ENCODE results near the gene IL36B.

Gene IL36B

GRCh38 chr2:113015042-113015441, 37.6 kb downstream of the IL36B start:
- Histone ChIP-seq H3K9me3 (ENCODE audit: control insufficient read depth in 5 of 5, low read length in 5 of 5) (no peaks in the 10 kb centered on the region), H3K27ac (ENCODE audit: low read depth, low read length) (no peak overlapping the region), H3K9ac (ENCODE audit: low read length in 5 of 5) (no peak overlapping the region), H3K4me3 (ENCODE audit: low read depth in 1 of 5, low read length in 5 of 5) (no peak overlapping the region), H3K4me1 (ENCODE audit: control insufficient read depth in 5 of 5, insufficient read depth in 5 of 5, low read length in 5 of 5) (no peaks in the 10 kb centered on the region), H3K36me3 (ENCODE audit: control insufficient read depth in 5 of 5, insufficient read depth in 5 of 5, low read length in 5 of 5) (no peaks in the 10 kb centered on the region), H3K27me3 (ENCODE audit: control insufficient read depth in 5 of 5, insufficient read depth in 4 of 5, low read length in 5 of 5) (peaks cover 0 to 4% (median 0%) of the 10 kb centered on the region in 5 donors)

DNA sequence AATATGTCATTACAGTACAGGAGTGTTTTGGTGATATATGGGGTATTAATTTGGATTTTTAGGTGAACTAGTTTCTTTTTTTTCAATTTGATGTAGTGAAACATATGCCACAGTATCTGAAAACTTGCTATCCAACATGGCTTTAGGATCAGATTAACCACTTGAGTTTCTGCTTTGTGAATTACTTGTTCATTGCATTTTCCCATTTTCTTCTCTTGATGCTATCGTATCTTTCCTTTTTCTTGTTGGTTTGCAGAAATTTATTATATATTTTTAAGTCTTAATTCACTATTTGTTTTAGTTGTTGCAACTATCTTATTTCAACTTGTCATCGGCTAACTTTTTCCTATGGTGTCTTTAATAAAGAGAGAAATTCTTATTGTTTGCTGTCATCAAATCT, 38.6 kb downstream of the IL36B start:
- no peak overlapping the region for H3K4me3 ChIP-seq (ENCODE audit: low read depth in 1 of 5, low read length in 5 of 5)
- H3K9ac ChIP-seq (ENCODE audit: low read length in 5 of 5) = no peak overlapping the region
- H3K27me3 ChIP-seq (ENCODE audit: control insufficient read depth in 5 of 5, insufficient read depth in 4 of 5, low read length in 5 of 5) = peaks cover 0 to 4% (median 0%) of the 10 kb centered on the region in 5 donors
- no peaks in the 10 kb centered on the region for H3K9me3 ChIP-seq (ENCODE audit: control insufficient read depth in 5 of 5, low read length in 5 of 5)
- H3K4me1 ChIP-seq (ENCODE audit: control insufficient read depth in 5 of 5, insufficient read depth in 5 of 5, low read length in 5 of 5) = no peaks in the 10 kb centered on the region
- H3K36me3 ChIP-seq (ENCODE audit: control insufficient read depth in 5 of 5, insufficient read depth in 5 of 5, low read length in 5 of 5) = no peaks in the 10 kb centered on the region
- H3K27ac ChIP-seq (ENCODE audit: low read depth, low read length) = no peak overlapping the region

DNA sequence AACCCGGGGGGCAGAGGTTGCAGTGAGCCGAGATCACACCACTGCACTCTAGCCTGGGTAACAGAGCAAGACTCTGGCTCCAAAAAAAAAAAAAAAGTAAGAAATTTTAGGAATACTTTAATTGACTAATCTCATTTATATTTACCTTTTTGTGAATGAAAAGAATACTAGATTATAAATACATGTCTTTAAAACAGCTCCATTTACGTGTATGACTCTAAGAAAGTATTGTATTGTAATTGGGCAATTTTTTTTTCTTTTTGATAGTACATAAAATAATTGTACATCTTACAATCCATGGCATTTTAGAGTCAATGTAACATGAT, 39.4 kb downstream of the IL36B start:
- Histone ChIP-seq H3K4me1 (ENCODE audit: control insufficient read depth in 5 of 5, insufficient read depth in 5 of 5, low read length in 5 of 5) (no peaks in the 10 kb centered on the region), H3K27ac (ENCODE audit: low read depth, low read length) (no peak overlapping the region), H3K36me3 (ENCODE audit: control insufficient read depth in 5 of 5, insufficient read depth in 5 of 5, low read length in 5 of 5) (no peaks in the 10 kb centered on the region), H3K4me3 (ENCODE audit: low read depth in 1 of 5, low read length in 5 of 5) (no peak overlapping the region), H3K9ac (ENCODE audit: low read length in 5 of 5) (no peak overlapping the region), H3K27me3 (ENCODE audit: control insufficient read depth in 5 of 5, insufficient read depth in 4 of 5, low read length in 5 of 5) (peaks cover 0 to 4% (median 0%) of the 10 kb centered on the region in 5 donors), H3K9me3 (ENCODE audit: control insufficient read depth in 5 of 5, low read length in 5 of 5) (no peaks in the 10 kb centered on the region)

- no peaks in the 10 kb centered on the region for H3K9me3 ChIP-seq (ENCODE audit: control insufficient read depth in 5 of 5, low read length in 5 of 5)
- no peak overlapping the region for H3K9ac ChIP-seq (ENCODE audit: low read length in 5 of 5)
- H3K4me1 ChIP-seq (ENCODE audit: control insufficient read depth in 5 of 5, insufficient read depth in 5 of 5, low read length in 5 of 5) = no peaks in the 10 kb centered on the region
- H3K4me3 ChIP-seq (ENCODE audit: low read depth in 1 of 5, low read length in 5 of 5) = no peak overlapping the region
- no peak overlapping the region for H3K27ac ChIP-seq (ENCODE audit: low read depth, low read length)
- H3K27me3 ChIP-seq (ENCODE audit: control insufficient read depth in 5 of 5, insufficient read depth in 4 of 5, low read length in 5 of 5) = peaks cover 0 to 4% (median 0%) of the 10 kb centered on the region in 5 donors
- no peaks in the 10 kb centered on the region for H3K36me3 ChIP-seq (ENCODE audit: control insufficient read depth in 5 of 5, insufficient read depth in 5 of 5, low read length in 5 of 5)
These were observed 40.0 kb downstream of the IL36B start for GRCh38 chr2:113012436-113013335.

DNA sequence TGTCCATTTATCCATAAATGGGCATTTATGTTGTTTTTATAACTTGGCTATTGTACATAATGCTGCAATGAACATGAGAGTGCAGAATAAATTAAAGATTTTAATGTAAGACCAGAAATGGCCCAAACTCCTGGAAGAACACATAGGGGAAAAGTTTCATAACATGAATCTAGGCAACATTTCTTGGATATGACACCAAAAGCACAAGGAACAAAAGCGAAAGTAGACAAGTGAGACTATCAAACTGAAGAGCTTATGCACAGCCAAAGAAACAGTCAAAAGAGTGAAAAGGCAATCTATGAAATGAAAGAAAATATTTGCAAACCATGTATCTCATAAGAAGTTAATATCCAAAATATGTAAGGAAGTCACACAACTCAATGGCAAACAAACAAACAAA, 41.6 kb downstream of the IL36B start:
- Histone ChIP-seq H3K9ac (ENCODE audit: low read length in 5 of 5) (no peak overlapping the region), H3K9me3 (ENCODE audit: control insufficient read depth in 5 of 5, low read length in 5 of 5) (no peaks in the 10 kb centered on the region), H3K27me3 (ENCODE audit: control insufficient read depth in 5 of 5, insufficient read depth in 4 of 5, low read length in 5 of 5) (no peaks in the 10 kb centered on the region), H3K27ac (ENCODE audit: low read depth, low read length) (no peak overlapping the region), H3K4me1 (ENCODE audit: control insufficient read depth in 5 of 5, insufficient read depth in 5 of 5, low read length in 5 of 5) (no peaks in the 10 kb centered on the region), H3K36me3 (ENCODE audit: control insufficient read depth in 5 of 5, insufficient read depth in 5 of 5, low read length in 5 of 5) (no peaks in the 10 kb centered on the region), H3K4me3 (ENCODE audit: low read depth in 1 of 5, low read length in 5 of 5) (no peak overlapping the region)

GRCh38 chr2:113010088-113010487, 42.6 kb downstream of the IL36B start:
- H3K4me1 ChIP-seq (ENCODE audit: control insufficient read depth in 5 of 5, insufficient read depth in 5 of 5, low read length in 5 of 5) = no peaks in the 10 kb centered on the region
- no peak overlapping the region for H3K4me3 ChIP-seq (ENCODE audit: low read depth in 1 of 5, low read length in 5 of 5)
- H3K27me3 ChIP-seq (ENCODE audit: control insufficient read depth in 5 of 5, insufficient read depth in 4 of 5, low read length in 5 of 5) = peaks cover 0 to 3% (median 0%) of the 10 kb centered on the region in 5 donors

DNA sequence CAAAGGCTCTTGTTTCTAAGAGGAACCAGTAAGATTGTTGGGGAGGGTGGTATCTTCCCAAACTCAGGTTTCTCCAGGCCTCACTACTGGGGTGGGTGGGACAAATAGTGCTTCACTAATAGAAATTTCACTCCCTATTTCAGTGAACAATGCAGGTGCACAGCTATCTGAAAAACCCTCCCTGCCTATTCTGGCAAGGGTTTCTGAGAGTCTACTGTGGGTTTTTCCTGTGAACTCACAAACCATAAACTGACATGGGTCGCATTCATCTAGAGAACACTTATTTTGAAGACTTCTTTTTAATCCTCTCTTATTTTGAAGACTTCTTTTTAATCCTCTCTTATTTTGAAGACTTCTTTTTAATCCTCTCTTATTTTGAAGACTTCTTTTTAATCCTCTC, 43.0 kb downstream of the IL36B start:
- Histone ChIP-seq H3K9me3 (ENCODE audit: control insufficient read depth in 5 of 5, low read length in 5 of 5) (no peaks in the 10 kb centered on the region), H3K4me3 (ENCODE audit: low read depth in 1 of 5, low read length in 5 of 5) (no peak overlapping the region), H3K36me3 (ENCODE audit: control insufficient read depth in 5 of 5, insufficient read depth in 5 of 5, low read length in 5 of 5) (no peaks in the 10 kb centered on the region), H3K9ac (ENCODE audit: low read length in 5 of 5) (no peak overlapping the region), H3K27ac (ENCODE audit: low read depth, low read length) (no peak overlapping the region), H3K27me3 (ENCODE audit: control insufficient read depth in 5 of 5, insufficient read depth in 4 of 5, low read length in 5 of 5) (peaks cover 0 to 3% (median 0%) of the 10 kb centered on the region in 5 donors), H3K4me1 (ENCODE audit: control insufficient read depth in 5 of 5, insufficient read depth in 5 of 5, low read length in 5 of 5) (no peaks in the 10 kb centered on the region)

More at GRCh38 chr2:113010088-113010487, 42.6 kb downstream of the IL36B start:
- Histone ChIP-seq H3K36me3 (ENCODE audit: control insufficient read depth in 5 of 5, insufficient read depth in 5 of 5, low read length in 5 of 5) (no peaks in the 10 kb centered on the region), H3K27ac (ENCODE audit: low read depth, low read length) (no peak overlapping the region), H3K9ac (ENCODE audit: low read length in 5 of 5) (no peak overlapping the region), H3K9me3 (ENCODE audit: control insufficient read depth in 5 of 5, low read length in 5 of 5) (no peaks in the 10 kb centered on the region)

GRCh38 chr2:113007250-113007649, 45.4 kb downstream of the IL36B start:
- no peak overlapping the region for H3K9ac ChIP-seq (ENCODE audit: low read length in 5 of 5)
- no peaks in the 10 kb centered on the region for H3K4me1 ChIP-seq (ENCODE audit: control insufficient read depth in 5 of 5, insufficient read depth in 5 of 5, low read length in 5 of 5)
- peaks cover 0 to 3% (median 0%) of the 10 kb centered on the region in 5 donors for H3K27me3 ChIP-seq (ENCODE audit: control insufficient read depth in 5 of 5, insufficient read depth in 4 of 5, low read length in 5 of 5)
- peaks cover 0 to under 1% (median 0%) of the 10 kb centered on the region in 5 donors for H3K9me3 ChIP-seq (ENCODE audit: control insufficient read depth in 5 of 5, low read length in 5 of 5)
- no peaks in the 10 kb centered on the region for H3K36me3 ChIP-seq (ENCODE audit: control insufficient read depth in 5 of 5, insufficient read depth in 5 of 5, low read length in 5 of 5)
- no peak overlapping the region for H3K4me3 ChIP-seq (ENCODE audit: low read depth in 1 of 5, low read length in 5 of 5)
- no peak overlapping the region for H3K27ac ChIP-seq (ENCODE audit: low read depth, low read length)

- Histone ChIP-seq H3K9me3 (ENCODE audit: control insufficient read depth in 5 of 5, low read length in 5 of 5) (peaks cover 2 to 20% (median 10%) of the 10 kb centered on the region in 5 donors), H3K9ac (ENCODE audit: low read length in 5 of 5) (no peak within 1 kb of the TSS), H3K27me3 (ENCODE audit: control insufficient read depth in 5 of 5, insufficient read depth in 4 of 5, low read length in 5 of 5) (peaks cover 0 to 3% (median 0%) of the 10 kb centered on the region in 5 donors), H3K4me1 (ENCODE audit: control insufficient read depth in 5 of 5, insufficient read depth in 5 of 5, low read length in 5 of 5) (no peaks in the 10 kb centered on the region), H3K4me3 (ENCODE audit: low read depth in 1 of 5, low read length in 5 of 5) (no peak within 1 kb of the TSS), H3K36me3 (ENCODE audit: control insufficient read depth in 5 of 5, insufficient read depth in 5 of 5, low read length in 5 of 5) (no peaks in the 10 kb centered on the region), H3K27ac (ENCODE audit: low read depth, low read length) (no peak within 1 kb of the TSS)
These were observed 47.6 kb downstream of the IL36B start, which contains the start of gene IL36A for GRCh38 chr2:113005030-113005509. Gene IL36A, plus strand, starts transcription at chr2:113005459. Its CDS starts 413 bp downstream, at chr2:113005872.

DNA sequence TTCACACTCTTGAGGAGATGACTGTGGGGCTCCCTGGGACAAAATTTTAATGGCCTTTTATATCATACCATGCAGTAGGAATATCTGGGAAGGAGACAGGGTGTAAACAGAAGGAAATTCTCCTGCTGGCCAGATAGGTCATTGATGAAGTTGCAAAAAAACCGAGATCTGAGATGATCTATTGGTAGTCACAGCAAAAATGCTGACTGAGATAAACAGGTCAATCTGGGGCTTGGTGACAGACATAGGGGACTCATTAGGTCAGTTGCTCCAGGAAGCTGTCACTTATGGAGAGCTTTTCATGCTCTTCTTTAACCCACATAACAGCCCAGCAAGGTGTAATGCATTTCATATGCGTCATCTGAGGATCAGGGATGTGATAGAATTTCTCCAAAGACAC, 50.0 kb downstream of the IL36B start:
- Histone ChIP-seq H3K4me3 (ENCODE audit: low read depth in 1 of 5, low read length in 5 of 5) (no peak overlapping the region), H3K36me3 (ENCODE audit: control insufficient read depth in 5 of 5, insufficient read depth in 5 of 5, low read length in 5 of 5) (no peaks in the 10 kb centered on the region), H3K9ac (ENCODE audit: low read length in 5 of 5) (no peak overlapping the region)

More for the DNA sequence above, 50.0 kb downstream of the IL36B start:
- Histone ChIP-seq H3K4me1 (ENCODE audit: control insufficient read depth in 5 of 5, insufficient read depth in 5 of 5, low read length in 5 of 5) (no peaks in the 10 kb centered on the region), H3K27me3 (ENCODE audit: control insufficient read depth in 5 of 5, insufficient read depth in 4 of 5, low read length in 5 of 5) (peaks cover 0 to 3% (median 0%) of the 10 kb centered on the region in 5 donors), H3K9me3 (ENCODE audit: control insufficient read depth in 5 of 5, low read length in 5 of 5) (peaks cover 2 to 28% (median 16%) of the 10 kb centered on the region in 5 donors), H3K27ac (ENCODE audit: low read depth, low read length) (no peak overlapping the region)

All from subcutaneous abdominal adipose tissue (tissue), 5 donors.